HG03025 (cell line): ENCODE data around the gene GTSE1.
"Not testable (repeated sequence)": the region's sequence is repeated elsewhere in the genome, so short reads cannot be mapped to it uniquely, and the experiment has no call there.

Source experiments
- ATAC-seq: cut with Tn5 transposase; IDR thresholded peaks from one replicate; pipeline ENCODE4 v1.9.1; 2021; ENCODE audit warnings: mild to moderate bottlenecking, moderate library complexity; ENCODE audit not compliant: unreplicated experiment, low FRiP score

GTSE1 gene

GRCh38 chr22:46296257-46297150 is at the start of gene GTSE1:
Gene GTSE1 (plus strand): TSS chr22:46296870. CDS start chr22:46297401, 531 bp downstream.
- ATAC-seq = peak; percentile 85

GRCh38 chr22:46247443-46247975 is 49.2 kb upstream of the GTSE1 start:
- ATAC-seq = no peak

- ATAC-seq = peak; percentile 67
Measured at GRCh38 chr22:46250035-46250782, 46.5 kb upstream of the GTSE1 start, which contains the start of gene CDPF1. Gene CDPF1 (minus strand): TSS chr22:46250293. CDS start chr22:46248284, 2,009 bp downstream.

GRCh38 chr22:46250783-46251125 is 45.9 kb upstream of the GTSE1 start:
- peak; percentile 23 for ATAC-seq

- ATAC-seq = no peak
Measured at GRCh38 chr22:46251266-46251665, 45.4 kb upstream of the GTSE1 start.

- no peak for ATAC-seq
Measured at GRCh38 chr22:46251816-46252380, 44.8 kb upstream of the GTSE1 start.

- no peak for ATAC-seq
Measured at GRCh38 chr22:46256358-46256958, 40.2 kb upstream of the GTSE1 start.

- ATAC-seq = no peak
Measured at GRCh38 chr22:46259374-46259773, 37.3 kb upstream of the GTSE1 start.

- no peak for ATAC-seq
Measured at GRCh38 chr22:46260038-46260437, 36.6 kb upstream of the GTSE1 start.

- ATAC-seq = no peak
Measured at GRCh38 chr22:46262449-46263215, 34.0 kb upstream of the GTSE1 start.

GRCh38 chr22:46263216-46263590 is 33.5 kb upstream of the GTSE1 start, which contains the start of gene PKDREJ:
Gene PKDREJ (minus strand): TSS chr22:46263343. CDS start chr22:46263322, 21 bp downstream.
- ATAC-seq = no peak

- not testable (repeated sequence) for ATAC-seq
Measured at GRCh38 chr22:46264520-46264919, 32.1 kb upstream of the GTSE1 start.

GRCh38 chr22:46265627-46266026 is 31.0 kb upstream of the GTSE1 start:
- not testable (repeated sequence) for ATAC-seq

- peak; percentile 53 for ATAC-seq
Measured at GRCh38 chr22:46267431-46268279, 29.0 kb upstream of the GTSE1 start, which contains the start of gene TTC38. Gene TTC38 (plus strand): TSS chr22:46268008. CDS start chr22:46268040, 32 bp downstream.

- ATAC-seq = no peak
Measured at GRCh38 chr22:46269564-46269963, 27.1 kb upstream of the GTSE1 start.

- ATAC-seq = no peak
Measured at GRCh38 chr22:46272196-46272595, 24.5 kb upstream of the GTSE1 start.

- ATAC-seq = no peak
Measured at GRCh38 chr22:46272762-46273431, 23.8 kb upstream of the GTSE1 start.
